K562 (cell line): ENCODE data around the gene DRD2. TPM values are rescaled to one million over a fixed set of nuclear protein-coding genes. Genes with fewer than 3 reads are reported as not detected.

Experiments
- ATAC-seq: fragments of 200-7000 bp; cut with Tn5 transposase; 3 replicates; pipeline ENCODE4 v1.9.1; 2020; ENCODE audit warnings: moderate library complexity
- BruUV-seq: library from RNA; stranded (reverse); fragments of 400-500 nt; replicated peaks from 2 replicates; lab custom pipeline; 2021; lab: Mats Ljungman, UMichigan
- CTCF ChIA-PET: fragments of 300-600 bp; formaldehyde crosslinking; extraction: SDS; loops from one replicate; lab custom pipeline; 2021; ENCODE audit warnings: low intra/inter-chr PET ratio; lab: Yijun Ruan, JAX
- POLR2A ChIA-PET: fragments of 300-600, 350-650 bp; sonication (Branson Sonifier 250); formaldehyde crosslinking; extraction: SDS; loops from one replicate; lab custom pipeline; 2021; ENCODE audit warnings: antibody characterized with exemption, inconsistent platforms; lab: Yijun Ruan, JAX
- DNase-seq, 4 experiments: peaks; one replicate each; pipeline versions ENCODE4 v3.0.0 to v3.0.0-alpha.2; 2011 to 2018; ENCODE audit warnings: low spot score in 3 of 4, mixed read lengths in 3 of 4; ENCODE audit errors: extremely low read depth in 1 of 4
- FAIRE-seq: peaks from 2 replicates; lab custom pipeline; 2011; peaks lifted over from hg19 to GRCh38; lab: Jason Lieb, UNC
- H2AFZ ChIP-seq: 2 replicates; pipeline ENCODE4 v1.6.0; 2011; ENCODE audit warnings: low read depth, low read length, control low read depth, inconsistent platforms
- H3K27ac ChIP-seq: fragments of 200-600 bp; 3 replicates; pipeline ENCODE4 v1.8.0; 2011; ENCODE audit warnings: low read depth, mild to moderate bottlenecking, control low read depth, inconsistent platforms, low read length, moderate library complexity, mixed read lengths; ENCODE audit errors: extremely low read depth
- H3K27me3 ChIP-seq, 2 experiments: fragments of 300-600 bp in 1 of 2; 2 replicates in 1 of 2; 3 replicates in 1 of 2; pipeline versions ENCODE4 v1.6.0 to v1.8.0; 2011; ENCODE audit warnings: inconsistent platforms in 2 of 2, low read length in 2 of 2, mild to moderate bottlenecking in 1 of 2, mixed read lengths in 1 of 2, moderate library complexity in 1 of 2; ENCODE audit not compliant: control insufficient read depth in 2 of 2, insufficient read depth in 2 of 2
- H3K36me3 ChIP-seq: fragments of 300-600 bp; 3 replicates; pipeline ENCODE4 v1.8.0; 2011; ENCODE audit warnings: mild to moderate bottlenecking, low read length, inconsistent platforms; ENCODE audit not compliant: control insufficient read depth, insufficient read depth
- H3K4me1 ChIP-seq, 2 experiments: fragments of 200-600 bp in 1 of 2; replicated peaks in 1 of 2; 2 replicates in 1 of 2; 3 replicates in 1 of 2; pipeline versions ENCODE4 v1.5.1 to v1.8.0; 2011; ENCODE audit warnings: inconsistent platforms in 2 of 2, low read length in 2 of 2, mild to moderate bottlenecking in 1 of 2, mixed read lengths in 1 of 2, moderate library complexity in 1 of 2; ENCODE audit not compliant: control insufficient read depth in 2 of 2, insufficient read depth in 2 of 2
- H3K4me2 ChIP-seq: 2 replicates; pipeline ENCODE4 v1.6.1; 2011; ENCODE audit warnings: low read length, control low read depth, inconsistent platforms, mixed read lengths; ENCODE audit not compliant: insufficient read depth
- H3K4me3 ChIP-seq: fragments of 200-600 bp; sonication (generic), shearing (Covaris generic); 2 replicates; pipeline ENCODE4 v1.5.1; 2016; ENCODE audit warnings: control low read depth, inconsistent platforms
- H3K79me2 ChIP-seq: fragments of 200-600 bp; 3 replicates; pipeline ENCODE4 v1.8.0; 2011; ENCODE audit warnings: low read length, inconsistent platforms; ENCODE audit not compliant: control insufficient read depth, insufficient read depth
- H3K9ac ChIP-seq, 2 experiments: 2 replicates each; pipeline versions ENCODE4 v1.6.0 to v1.6.1; 2011; ENCODE audit warnings: low read depth in 2 of 2, low read length in 2 of 2, control low read depth in 1 of 2, inconsistent platforms in 1 of 2, mild to moderate bottlenecking in 1 of 2, mixed read lengths in 1 of 2; ENCODE audit not compliant: insufficient read depth in 1 of 2
- H3K9me1 ChIP-seq: one replicate; pipeline ENCODE4 v1.6.0; 2011; ENCODE audit warnings: inconsistent platforms, mild to moderate bottlenecking, low read length, moderate library complexity; ENCODE audit not compliant: control insufficient read depth, insufficient read depth
- H3K9me3 ChIP-seq: replicated peaks from 2 replicates; pipeline ENCODE4 v1.5.1; 2011; ENCODE audit warnings: low read depth, low read length, inconsistent platforms; ENCODE audit not compliant: control insufficient read depth, insufficient read depth
- H4K20me1 ChIP-seq: replicated peaks from 2 replicates; pipeline ENCODE4 v1.6.1; 2011; ENCODE audit warnings: low read length, inconsistent platforms, mixed read lengths; ENCODE audit not compliant: control insufficient read depth, insufficient read depth
- C11orf30 ChIP-seq: fragments of 450-650 bp; IDR thresholded peaks from 2 replicates; pipeline ENCODE4 v1.6.1; 2016; ENCODE audit warnings: low read depth, mild to moderate bottlenecking
- CBFA2T2 ChIP-seq: fragments of 450-650 bp; conservative IDR thresholded peaks from 2 replicates; pipeline ENCODE4 v1.6.1; 2017; ENCODE audit warnings: mild to moderate bottlenecking
- CBFA2T3 ChIP-seq: fragments of 450-650 bp; IDR thresholded peaks from 2 replicates; pipeline ENCODE4 v1.6.1; 2017
- CTBP1 ChIP-seq: fragments of 450-650 bp; IDR thresholded peaks from 2 replicates; pipeline ENCODE4 v1.6.1; 2016; ENCODE audit warnings: borderline replicate concordance
- DDX20 ChIP-seq: fragments of 450-650 bp; IDR thresholded peaks from 2 replicates; pipeline ENCODE4 v1.6.1; 2016; ENCODE audit warnings: missing genetic modification characterization, low read depth, mild to moderate bottlenecking, missing compliant biosample characterization, moderate library complexity
- ELF1 ChIP-seq: fragments of 200-800 bp; sonication (Bioruptor generic); IDR thresholded peaks from 2 replicates; pipeline ENCODE4 v1.6.1; 2016; ENCODE audit warnings: missing genetic modification characterization, missing compliant biosample characterization
- HNRNPUL1 ChIP-seq: fragments of 200-400 bp; formaldehyde crosslinking; IDR thresholded peaks from 2 replicates; pipeline ENCODE4 v1.6.1; 2017; ENCODE audit warnings: low read length
- MAFF ChIP-seq: IDR thresholded peaks from 2 replicates; pipeline ENCODE4 v1.6.1; 2012; ENCODE audit warnings: low read length, improper control_type of control experiment
- MAFG ChIP-seq: fragments of 450-650 bp; conservative IDR thresholded peaks from 2 replicates; pipeline ENCODE4 v1.6.1; 2016; ENCODE audit warnings: missing genetic modification characterization, missing compliant biosample characterization
- MAFK ChIP-seq: IDR thresholded peaks from 2 replicates; pipeline ENCODE4 v1.6.1; 2011; ENCODE audit warnings: low read length, improper control_type of control experiment
- NFIC ChIP-seq: fragments of 450-650 bp; IDR thresholded peaks from 2 replicates; pipeline ENCODE4 v1.6.1; 2017; ENCODE audit warnings: mild to moderate bottlenecking, inconsistent platforms
- RCOR1 ChIP-seq, 2 experiments: IDR thresholded peaks; 2 replicates each; pipeline ENCODE4 v1.6.1; 2012; ENCODE audit warnings: low read depth in 2 of 2, low read length in 2 of 2, borderline replicate concordance in 1 of 2, improper control_type of control experiment in 1 of 2
- RFX5 ChIP-seq: IDR thresholded peaks from 2 replicates; pipeline ENCODE4 v1.6.1; 2011; ENCODE audit warnings: low read depth, mild to moderate bottlenecking, improper control_type of control experiment, low read length
- ZNF232 ChIP-seq: sonication (generic); formaldehyde crosslinking; IDR thresholded peaks from 2 replicates; pipeline ENCODE4 v1.8.0; 2022; ENCODE audit warnings: mild to moderate bottlenecking, missing genetic modification reagents
- ZNF316 ChIP-seq: fragments of 450-650 bp; IDR thresholded peaks from 2 replicates; pipeline ENCODE4 v1.6.1; 2016
- ZNF79 ChIP-seq: fragments of 250-450 bp; sonication (Bioruptor Pico); IDR thresholded peaks from 2 replicates; pipeline ENCODE4 v1.4.0; 2020; ENCODE audit warnings: low read depth, mild to moderate bottlenecking, moderate library complexity
- WGBS: fragments of 100-300 bp; shearing (Covaris generic); methylation state at CpG from one replicate; pipeline ENCODE4 v1.1.6; 2016; ENCODE audit warnings: low coverage, mixed read lengths; ENCODE audit not compliant: insufficient coverage; ENCODE audit errors: missing lambda C conversion rate; 5-methylcytosine and 5-hydroxymethylcytosine counted together
- in situ Hi-C: fragments of 300-500 bp; cut with MboI; formaldehyde crosslinking; loops from 4 replicates; pipeline ENCODE4 v1.15.0; 2018; ENCODE audit warnings: inconsistent platforms, mixed read lengths
- intact Hi-C: fragments of 100-400 bp; cut with micrococcal nuclease; formaldehyde crosslinking; loops from 2 replicates; pipeline ENCODE4 v1.14.2; 2022
- polyA plus RNA-seq, 8 experiments: library from polyadenylated mRNA; depleted of rRNA in 4 of 8; stranded (reverse) in 5 of 8; unstranded in 3 of 8; fragments of >200 nt; fragmentation: Nextera tagmentation in 2 of 8; fragmentation: Illumina TruSeq in 1 of 8; extraction: Ambion mirVana in 2 of 8; extraction: Trizol in 1 of 8; gene quantifications; 2 replicates each; pipeline versions ENCODE4 v1.2.1 to v1.2.3, GENCODE V29; 2011 to 2014; ENCODE audit warnings: inconsistent platforms in 1 of 8, missing spikeins in 1 of 8
- total RNA-seq, 7 experiments: library from RNA; depleted of rRNA in 6 of 7; stranded (reverse); fragments of >200 nt in 6 of 7; fragmentation: Illumina TruSeq in 2 of 7; extraction: Trizol in 2 of 7; gene quantifications; 2 replicates each; pipeline versions ENCODE4 v1.2.1 to v1.2.3, GENCODE V29; 2011 to 2021; ENCODE audit warnings: low replicate concordance in 1 of 7

Gene DRD2
- total and polyA plus RNA-seq, 9 of the 15 experiments (the other 6 are each of a cell fraction or from before 2014, with no cell fraction given) = not detected

DNA sequence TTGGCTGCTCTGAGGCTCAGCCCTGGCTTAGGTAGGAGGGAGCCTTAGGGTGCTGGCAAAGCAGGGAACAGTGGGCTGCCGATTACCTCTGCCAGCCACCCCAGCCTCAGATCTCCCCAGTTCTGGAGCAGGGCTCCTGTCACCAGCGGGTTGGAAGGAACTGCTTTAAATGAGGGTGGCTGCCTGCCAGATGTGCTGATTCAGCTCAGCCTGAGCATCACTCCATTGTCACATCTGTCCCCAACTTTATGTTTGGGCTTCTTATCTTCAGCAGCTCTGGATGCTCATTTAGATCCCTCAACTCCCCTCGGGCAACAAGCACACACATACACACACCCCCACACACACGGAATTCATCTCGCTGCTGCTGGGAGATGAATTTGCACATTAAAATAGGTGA lies 104.6 kb downstream of the DRD2 start:
- intact Hi-C loops (no loop called here), in situ Hi-C loops (no loop called here)
- POLR2A ChIA-PET = no interaction called here
- peak in 1 of 4 experiments; percentile 26 for DNase-seq
- H3K27ac ChIP-seq = no peak overlapping the region
- no peaks in the 10 kb centered on the region for H3K9me1 ChIP-seq
- no peak for FAIRE-seq
- H3K9ac ChIP-seq = no peak overlapping the region
- peaks cover 0 to 8% of the 10 kb centered on the region in 2 experiments; a peak in 3 of 5 replicates for H3K4me1 ChIP-seq
- CTCF ChIA-PET = no interaction called here
- no peak overlapping the region for H3K4me2 ChIP-seq
- 2% methylated on average over 5 of the region's 5 CpGs for WGBS
- no peaks in the 10 kb centered on the region for H3K9me3 ChIP-seq
- BruUV-seq = no TSS peak
- H2AFZ ChIP-seq = no peak overlapping the region
- peaks cover 0 to 21% of the 10 kb centered on the region in 2 experiments; a peak in 2 of 5 replicates for H3K27me3 ChIP-seq
- 0 out of 2 replicates have a peak, but pooled peaks have one; percentile 14 for TF ChIP-seq MAFF
- TF ChIP-seq ZNF232 (CRISPR knock-in tag) = no peak
- no peak for TF ChIP-seq HNRNPUL1
- peak; percentile 20; the same call in 1 of the 2 replicates for TF ChIP-seq CTBP1
- peak; percentile 36; the same call in 1 of the 2 replicates for TF ChIP-seq CBFA2T2
- TF ChIP-seq MAFK = peak; percentile 33; the same call in 1 of the 2 replicates
- peak; percentile 41 for TF ChIP-seq NFIC
- 0 out of 4 replicates have a peak, but pooled peaks of 1 of the 2 experiments have one; percentile 24 for TF ChIP-seq RCOR1 (IDR thresholded peaks at IDR 0.05; ENCODE audit: borderline replicate concordance in 1 of 2, low read depth in 2 of 2, low read length in 2 of 2)
- peak; percentile 80 for TF ChIP-seq C11orf30
- no peak for TF ChIP-seq ZNF79
- TF ChIP-seq ZNF316 = peak; percentile 86
- peak; percentile 47 for TF ChIP-seq CBFA2T3
- TF ChIP-seq DDX20 (tag) = no peak
- no peak for TF ChIP-seq RFX5
- TF ChIP-seq ELF1 (tag) = no peak
- peak; percentile 77 for TF ChIP-seq MAFG
- H4K20me1 ChIP-seq = no peaks in the 10 kb centered on the region
- H3K79me2 ChIP-seq = no peaks in the 10 kb centered on the region
- no peak overlapping the region for H3K4me3 ChIP-seq
- ATAC-seq = no peak
- no peaks in the 10 kb centered on the region for H3K36me3 ChIP-seq
